ENCODE results near the gene HMCN2.
A peak's percentile ranks its signal among the peaks of the same experiment; 100 is the strongest.

HMCN2 gene

DNA sequence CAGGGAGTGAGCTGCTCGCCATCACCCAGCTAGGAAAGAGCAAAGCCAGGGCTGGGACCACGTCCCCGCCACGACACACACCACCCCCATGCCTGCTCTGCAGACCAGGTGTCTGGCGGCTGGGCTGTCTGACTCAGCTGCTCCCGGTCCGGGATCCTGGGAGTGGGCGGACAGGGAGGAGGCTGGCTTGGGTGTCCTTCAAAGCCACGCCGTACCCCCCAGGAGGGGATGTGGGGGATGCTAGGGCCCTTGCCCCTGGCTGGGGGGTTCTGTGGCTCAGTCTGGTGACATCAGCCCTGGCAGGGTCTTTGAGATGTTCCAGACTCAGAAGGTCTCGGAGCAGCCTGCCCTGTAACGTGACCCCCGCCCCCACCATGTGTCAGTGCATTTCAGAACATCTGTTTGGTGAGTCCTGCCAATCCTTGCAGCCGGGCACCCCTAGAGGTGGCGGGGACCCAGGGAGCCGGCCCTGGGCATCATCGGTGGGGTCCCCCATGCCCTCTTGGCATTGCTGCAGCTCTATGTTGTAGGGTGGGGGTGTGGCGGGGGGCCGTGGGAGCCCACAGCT is 62.3 kb downstream of the HMCN2 start:
- Histone ChIP-seq H3K14ac (ENCODE audit: low read length) (no peak overlapping the region), H2AFZ (ENCODE audit: low read length) (peak overlapping the region; percentile 17), H4K8ac (ENCODE audit: low read depth, low read length) (no peak overlapping the region), H2AK5ac (ENCODE audit: low read depth, low read length) (peak overlapping the region; percentile 82), H4K91ac (ENCODE audit: low read depth, low read length, poor library complexity) (no peak overlapping the region), H3K27ac (replicated peaks; ENCODE audit: low read length) (no peak overlapping the region), H3K9ac (ENCODE audit: low read depth, low read length, poor library complexity) (no peak overlapping the region), H3K18ac (ENCODE audit: low read length) (peak overlapping the region; percentile 16), H3K79me1 (ENCODE audit: low read depth, low read length) (no peaks in the 10 kb centered on the region), H3K27me3 (ENCODE audit: control insufficient read depth in 3 of 3, insufficient read depth in 3 of 3, low read depth in 1 of 3, low read length in 3 of 3) (peaks cover 0 to 56% (median 0%) of the 10 kb centered on the region in 3 experiments), H3K36me3 (replicated peaks in 1 of 2; ENCODE audit: control insufficient read depth in 2 of 2, insufficient read depth in 2 of 2, low read length in 2 of 2) (no peaks in the 10 kb centered on the region), H2BK5ac (ENCODE audit: low read length) (no peak overlapping the region), H3K4ac (ENCODE audit: low read length) (no peak overlapping the region), H2BK12ac (ENCODE audit: low read length) (peak overlapping the region; percentile 50), H3K9me3 (replicated peaks in 1 of 2; ENCODE audit: control insufficient read depth in 2 of 2, insufficient read depth in 1 of 2, low read depth in 1 of 2, low read length in 2 of 2) (no peaks in the 10 kb centered on the region), H3K4me2 (ENCODE audit: insufficient read depth, low read length, poor library complexity, severe bottlenecking) (no peak overlapping the region), H3K4me3 (ENCODE audit: low read length in 2 of 2) (no peak overlapping the region), H2BK120ac (ENCODE audit: low read depth, low read length) (no peak overlapping the region), H3K4me1 (ENCODE audit: control insufficient read depth in 2 of 2, insufficient read depth in 1 of 2, low read depth in 1 of 2, low read length in 2 of 2) (peaks cover 0 to 12% of the 10 kb centered on the region in 2 donors), H3K23ac (ENCODE audit: low read depth, low read length, poor library complexity) (peak overlapping the region; percentile 17), H2BK15ac (ENCODE audit: low read length) (no peak overlapping the region)
- DNase-seq (ENCODE audit: low spot score) = no peak
- WGBS, 2 donors (ENCODE audit: extremely low coverage in 2 of 2, insufficient read length in 2 of 2, insufficient replicate concordance in 1 of 2) = no CpG with 5 or more reads among the region's 19 CpGs

DNA sequence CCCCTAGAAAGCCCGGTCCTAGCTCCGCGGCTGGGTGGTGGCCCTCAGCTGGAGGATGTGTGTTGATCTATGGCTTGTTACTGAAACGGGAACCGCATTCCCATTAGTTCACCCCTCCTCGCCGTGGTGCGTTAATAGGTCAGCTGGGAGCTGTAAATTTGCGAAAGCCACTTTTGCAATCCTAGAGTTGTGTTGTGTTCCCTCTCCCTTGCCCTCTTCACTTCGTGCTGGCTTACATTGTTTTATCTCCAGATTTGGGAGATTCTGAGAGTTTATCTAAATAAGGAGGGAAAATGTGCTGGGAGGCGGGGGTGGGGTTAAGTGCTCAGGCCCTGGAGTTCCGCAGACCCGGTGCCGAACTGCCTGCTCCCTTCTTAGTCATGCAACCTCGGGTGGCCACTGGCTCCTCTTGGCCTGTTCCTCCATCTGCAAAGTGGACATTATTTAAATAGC is 62.8 kb downstream of the HMCN2 start:
- WGBS, 2 donors (ENCODE audit: extremely low coverage in 2 of 2, insufficient read length in 2 of 2, insufficient replicate concordance in 1 of 2) = no CpG with 5 or more reads among the region's 15 CpGs
- peak overlapping the region; percentile 17 for H2AFZ ChIP-seq (ENCODE audit: low read length)
- H3K36me3 ChIP-seq (replicated peaks in 1 of 2; ENCODE audit: control insufficient read depth in 2 of 2, insufficient read depth in 2 of 2, low read length in 2 of 2) = no peaks in the 10 kb centered on the region
- peaks cover 0 to 51% (median 0%) of the 10 kb centered on the region in 3 experiments for H3K27me3 ChIP-seq (ENCODE audit: control insufficient read depth in 3 of 3, insufficient read depth in 3 of 3, low read depth in 1 of 3, low read length in 3 of 3)
- H3K23ac ChIP-seq (ENCODE audit: low read depth, low read length, poor library complexity) = no peak overlapping the region
- H2BK12ac ChIP-seq (ENCODE audit: low read length) = peak overlapping the region; percentile 50
- H2AK5ac ChIP-seq (ENCODE audit: low read depth, low read length) = peak overlapping the region; percentile 82
- no peak overlapping the region for H3K27ac ChIP-seq (replicated peaks; ENCODE audit: low read length)
- no peak for DNase-seq (ENCODE audit: low spot score)
- H3K9ac ChIP-seq (ENCODE audit: low read depth, low read length, poor library complexity) = no peak overlapping the region
- H4K8ac ChIP-seq (ENCODE audit: low read depth, low read length) = no peak overlapping the region
- no peak overlapping the region for H3K18ac ChIP-seq (ENCODE audit: low read length)
- H4K91ac ChIP-seq (ENCODE audit: low read depth, low read length, poor library complexity) = no peak overlapping the region
- H2BK120ac ChIP-seq (ENCODE audit: low read depth, low read length) = no peak overlapping the region
- H2BK5ac ChIP-seq (ENCODE audit: low read length) = no peak overlapping the region
- H3K79me1 ChIP-seq (ENCODE audit: low read depth, low read length) = no peaks in the 10 kb centered on the region
- H3K4me2 ChIP-seq (ENCODE audit: insufficient read depth, low read length, poor library complexity, severe bottlenecking) = no peak overlapping the region
- no peak overlapping the region for H3K4ac ChIP-seq (ENCODE audit: low read length)
- H2BK15ac ChIP-seq (ENCODE audit: low read length) = no peak overlapping the region
- H3K9me3 ChIP-seq (replicated peaks in 1 of 2; ENCODE audit: control insufficient read depth in 2 of 2, insufficient read depth in 1 of 2, low read depth in 1 of 2, low read length in 2 of 2) = no peaks in the 10 kb centered on the region
- H3K4me3 ChIP-seq (ENCODE audit: low read length in 2 of 2) = no peak overlapping the region
- no peak overlapping the region for H3K14ac ChIP-seq (ENCODE audit: low read length)
- peaks cover 0 to 12% of the 10 kb centered on the region in 2 donors for H3K4me1 ChIP-seq (ENCODE audit: control insufficient read depth in 2 of 2, insufficient read depth in 1 of 2, low read depth in 1 of 2, low read length in 2 of 2)

DNA sequence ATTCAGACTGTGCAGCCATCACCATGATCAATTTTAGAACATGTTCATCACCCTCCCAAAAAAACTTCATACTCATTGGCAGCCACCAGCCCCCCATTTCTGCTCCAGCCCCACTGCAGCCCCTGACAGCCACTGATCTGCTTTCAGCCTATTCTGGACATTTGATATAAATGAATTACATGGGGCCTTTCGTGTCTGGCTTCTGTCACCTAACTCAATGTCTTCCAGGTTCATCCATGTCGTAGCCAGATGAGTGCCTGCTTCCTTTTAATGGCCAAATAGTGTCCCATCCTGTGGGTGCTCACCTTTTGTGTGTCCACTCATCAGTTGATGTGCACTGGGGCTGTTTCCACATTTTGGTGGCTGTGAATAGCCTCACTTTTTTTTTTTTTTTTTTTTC is 63.5 kb downstream of the HMCN2 start:
- Histone ChIP-seq H3K9me3 (replicated peaks in 1 of 2; ENCODE audit: control insufficient read depth in 2 of 2, insufficient read depth in 1 of 2, low read depth in 1 of 2, low read length in 2 of 2) (no peaks in the 10 kb centered on the region), H3K36me3 (replicated peaks in 1 of 2; ENCODE audit: control insufficient read depth in 2 of 2, insufficient read depth in 2 of 2, low read length in 2 of 2) (no peaks in the 10 kb centered on the region), H2BK15ac (ENCODE audit: low read length) (no peak overlapping the region), H3K4me2 (ENCODE audit: insufficient read depth, low read length, poor library complexity, severe bottlenecking) (no peak overlapping the region), H4K91ac (ENCODE audit: low read depth, low read length, poor library complexity) (no peak overlapping the region), H3K14ac (ENCODE audit: low read length) (no peak overlapping the region), H3K4ac (ENCODE audit: low read length) (no peak overlapping the region), H2BK5ac (ENCODE audit: low read length) (no peak overlapping the region), H2AFZ (ENCODE audit: low read length) (no peak overlapping the region), H3K27me3 (ENCODE audit: control insufficient read depth in 3 of 3, insufficient read depth in 3 of 3, low read depth in 1 of 3, low read length in 3 of 3) (peaks cover 0 to 54% (median 0%) of the 10 kb centered on the region in 3 experiments), H2BK120ac (ENCODE audit: low read depth, low read length) (no peak overlapping the region), H3K9ac (ENCODE audit: low read depth, low read length, poor library complexity) (no peak overlapping the region), H3K79me1 (ENCODE audit: low read depth, low read length) (no peaks in the 10 kb centered on the region), H3K23ac (ENCODE audit: low read depth, low read length, poor library complexity) (no peak overlapping the region), H2AK5ac (ENCODE audit: low read depth, low read length) (no peak overlapping the region), H3K4me3 (ENCODE audit: low read length in 2 of 2) (no peak overlapping the region), H3K4me1 (ENCODE audit: control insufficient read depth in 2 of 2, insufficient read depth in 1 of 2, low read depth in 1 of 2, low read length in 2 of 2) (peaks cover 0 to 12% of the 10 kb centered on the region in 2 donors), H3K18ac (ENCODE audit: low read length) (no peak overlapping the region), H3K27ac (replicated peaks; ENCODE audit: low read length) (no peak overlapping the region), H4K8ac (ENCODE audit: low read depth, low read length) (no peak overlapping the region), H2BK12ac (ENCODE audit: low read length) (no peak overlapping the region)
- DNase-seq (ENCODE audit: low spot score) = no peak
- no CpG with 5 or more reads among the region's 2 CpGs for WGBS, 2 donors (ENCODE audit: extremely low coverage in 2 of 2, insufficient read length in 2 of 2, insufficient replicate concordance in 1 of 2)

DNA sequence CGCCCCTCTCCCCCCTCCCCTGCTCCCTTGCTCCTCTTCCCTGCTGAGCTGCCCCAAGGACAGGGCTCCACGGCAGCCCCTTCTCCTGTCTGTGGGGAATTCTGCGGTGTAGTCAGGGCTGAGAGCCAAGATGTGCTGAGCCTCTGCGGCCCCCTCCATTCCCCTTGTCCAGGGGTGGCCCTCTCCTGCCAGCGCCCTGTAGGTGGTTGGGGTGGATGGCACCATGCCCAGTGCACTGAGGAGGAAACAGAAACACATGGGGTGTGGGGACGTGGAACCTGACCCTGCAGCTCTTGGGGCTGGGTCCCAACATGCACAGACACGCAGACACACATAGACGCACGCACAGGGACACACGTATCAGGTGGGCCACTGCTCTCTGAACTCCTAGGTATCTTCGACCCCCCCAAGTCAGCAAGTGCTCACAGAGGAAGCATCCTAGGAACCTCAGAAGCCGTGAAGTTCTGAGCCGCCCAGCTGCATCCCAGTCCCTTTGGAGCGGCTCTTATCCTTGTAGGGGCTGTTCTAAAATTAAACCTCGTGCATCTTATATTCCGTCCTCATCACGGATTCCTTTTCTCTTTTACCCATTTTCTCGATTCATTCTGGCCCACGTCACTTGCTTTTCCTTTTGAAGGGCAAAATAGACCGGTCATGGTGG is 64.8 kb downstream of the HMCN2 start:
- Histone ChIP-seq H3K4me1 (ENCODE audit: control insufficient read depth in 2 of 2, insufficient read depth in 1 of 2, low read depth in 1 of 2, low read length in 2 of 2) (peaks cover 0 to 12% of the 10 kb centered on the region in 2 donors), H3K14ac (ENCODE audit: low read length) (peak overlapping the region; percentile 9), H4K8ac (ENCODE audit: low read depth, low read length) (no peak overlapping the region), H3K9ac (ENCODE audit: low read depth, low read length, poor library complexity) (no peak overlapping the region), H2BK120ac (ENCODE audit: low read depth, low read length) (no peak overlapping the region), H3K23ac (ENCODE audit: low read depth, low read length, poor library complexity) (peak overlapping the region; percentile 17), H3K27ac (replicated peaks; ENCODE audit: low read length) (no peak overlapping the region), H2BK15ac (ENCODE audit: low read length) (no peak overlapping the region), H3K4me3 (ENCODE audit: low read length in 2 of 2) (no peak overlapping the region), H3K4me2 (ENCODE audit: insufficient read depth, low read length, poor library complexity, severe bottlenecking) (no peak overlapping the region), H3K9me3 (replicated peaks in 1 of 2; ENCODE audit: control insufficient read depth in 2 of 2, insufficient read depth in 1 of 2, low read depth in 1 of 2, low read length in 2 of 2) (no peaks in the 10 kb centered on the region), H2AK5ac (ENCODE audit: low read depth, low read length) (peak overlapping the region; percentile 60), H4K91ac (ENCODE audit: low read depth, low read length, poor library complexity) (no peak overlapping the region), H3K36me3 (replicated peaks in 1 of 2; ENCODE audit: control insufficient read depth in 2 of 2, insufficient read depth in 2 of 2, low read length in 2 of 2) (no peaks in the 10 kb centered on the region), H2AFZ (ENCODE audit: low read length) (no peak overlapping the region), H3K27me3 (ENCODE audit: control insufficient read depth in 3 of 3, insufficient read depth in 3 of 3, low read depth in 1 of 3, low read length in 3 of 3) (peaks cover 0 to 53% (median 0%) of the 10 kb centered on the region in 3 experiments), H2BK12ac (ENCODE audit: low read length) (no peak overlapping the region), H3K4ac (ENCODE audit: low read length) (no peak overlapping the region), H3K79me1 (ENCODE audit: low read depth, low read length) (no peaks in the 10 kb centered on the region), H3K18ac (ENCODE audit: low read length) (peak overlapping the region; percentile 52), H2BK5ac (ENCODE audit: low read length) (no peak overlapping the region)
- DNase-seq (ENCODE audit: low spot score) = no peak
- WGBS, 2 donors (ENCODE audit: extremely low coverage in 2 of 2, insufficient read length in 2 of 2, insufficient replicate concordance in 1 of 2) = no CpG with 5 or more reads among the region's 20 CpGs
